Measurements from ENCODE around the gene SPEM1. TPM values are rescaled to one million over a fixed set of nuclear protein-coding genes. Genes with fewer than 3 reads are reported as not detected.

The SPEM1 gene
- total RNA-seq, 1 experiment from 2014 or later: not detected

- peak; percentile 65 for DNase-seq (ENCODE audit: low read depth)
These were observed 20.1 kb downstream of the SPEM1 start for GRCh38 chr17:7440113-7440833.

- DNase-seq (ENCODE audit: low read depth): peak; percentile 73
These were observed 20.7 kb downstream of the SPEM1 start for GRCh38 chr17:7440834-7441195.

- DNase-seq (ENCODE audit: low read depth): no peak
These were observed 21.1 kb downstream of the SPEM1 start for GRCh38 chr17:7441266-7441665.

- no peak for DNase-seq (ENCODE audit: low read depth)
These were observed 22.0 kb downstream of the SPEM1 start for GRCh38 chr17:7442142-7442541.

- DNase-seq (ENCODE audit: low read depth): peak; percentile 38
These were observed 23.7 kb downstream of the SPEM1 start for GRCh38 chr17:7443499-7444485.

GRCh38 chr17:7444682-7445618 lies 24.8 kb downstream of the SPEM1 start, which contains the start of gene CHRNB1:
CHRNB1 (plus strand) TSS chr17:7445061; CDS start chr17:7445128, 67 bp downstream.
- DNase-seq (ENCODE audit: low read depth): peak; percentile 72

GRCh38 chr17:7445619-7445968 lies 25.5 kb downstream of the SPEM1 start:
- DNase-seq (ENCODE audit: low read depth): no peak

- DNase-seq (ENCODE audit: low read depth): no peak
These were observed 28.3 kb downstream of the SPEM1 start for GRCh38 chr17:7448461-7448860.

GRCh38 chr17:7459961-7460545 lies 39.9 kb downstream of the SPEM1 start:
- no peak for DNase-seq (ENCODE audit: low read depth)

- DNase-seq (ENCODE audit: low read depth): no peak
These were observed 40.9 kb downstream of the SPEM1 start for GRCh38 chr17:7460850-7461660.

GRCh38 chr17:7462474-7463371 lies 42.6 kb downstream of the SPEM1 start:
- DNase-seq (ENCODE audit: low read depth): no peak

- no peak for DNase-seq (ENCODE audit: low read depth)
These were observed 43.3 kb downstream of the SPEM1 start for GRCh38 chr17:7463372-7463846.

GRCh38 chr17:7464081-7464480 lies 44.0 kb downstream of the SPEM1 start:
- no peak for DNase-seq (ENCODE audit: low read depth)

GRCh38 chr17:7465597-7466275 lies 45.6 kb downstream of the SPEM1 start:
- no peak for DNase-seq (ENCODE audit: low read depth)

- DNase-seq (ENCODE audit: low read depth): no peak
These were observed 46.2 kb downstream of the SPEM1 start for GRCh38 chr17:7466318-7466638.

- no peak for DNase-seq (ENCODE audit: low read depth)
These were observed 46.7 kb downstream of the SPEM1 start for GRCh38 chr17:7466639-7467341.

- DNase-seq (ENCODE audit: low read depth): no peak
These were observed 47.4 kb downstream of the SPEM1 start for GRCh38 chr17:7467498-7467897.

- DNase-seq (ENCODE audit: low read depth): no peak
These were observed 48.2 kb downstream of the SPEM1 start for GRCh38 chr17:7468290-7468689.
